ENCODE data around the gene RNF181. TPM values are rescaled to one million over a fixed set of nuclear protein-coding genes. Genes with fewer than 3 reads are reported as not detected.

The RNF181 gene
- polyA plus RNA-seq, 1 donor (not counting 4 experiments of a cell fraction or from before 2014, with no cell fraction given): 264 TPM

DNA sequence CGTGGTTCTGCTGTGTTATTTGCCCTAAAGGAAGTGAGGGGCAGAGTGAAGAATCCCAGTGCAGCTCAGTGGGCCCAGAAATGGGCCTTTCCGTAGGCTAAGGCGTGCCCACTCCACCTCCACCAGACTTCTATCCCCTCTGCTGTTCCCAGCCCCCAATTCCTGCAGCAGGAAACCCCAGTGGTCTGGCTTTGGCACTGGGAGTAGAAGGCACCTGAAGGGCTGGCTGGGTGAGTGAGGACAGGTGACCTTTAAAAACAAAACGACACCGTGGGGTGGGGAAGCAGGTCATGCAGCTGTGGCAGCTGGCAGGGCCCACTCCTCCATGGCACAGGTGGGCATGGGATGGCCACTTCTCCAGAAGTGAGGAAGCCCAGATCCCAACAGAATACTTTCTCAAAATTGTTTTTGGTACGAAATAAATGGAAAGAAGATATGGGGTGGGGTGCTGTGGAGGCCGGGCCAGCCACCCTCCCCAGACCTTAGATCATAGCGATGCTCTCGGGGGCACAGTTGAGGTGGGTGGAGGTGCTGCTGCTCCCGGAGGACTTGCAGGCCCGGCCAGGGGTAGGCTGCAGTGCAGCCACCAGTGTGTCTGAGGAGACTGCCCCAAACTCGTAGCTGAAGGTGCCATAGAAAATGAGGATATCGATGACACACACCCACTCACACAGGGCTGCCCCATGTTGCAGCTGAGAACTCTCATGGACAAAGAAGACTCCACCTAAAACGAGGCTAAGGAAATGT, 3.2 kb downstream of the RNF181 start:
- no peak overlapping the region for H3K27ac ChIP-seq (ENCODE audit: control insufficient read depth, insufficient read depth, low read length)
- H3K9me1 ChIP-seq (ENCODE audit: control insufficient read depth, extremely low read depth, insufficient read depth, low read length): peaks cover under 1% of the 10 kb centered on the region
- no peak overlapping the region for H2AFZ ChIP-seq (ENCODE audit: control insufficient read depth, low read length)
- TF ChIP-seq, protein P1, sequence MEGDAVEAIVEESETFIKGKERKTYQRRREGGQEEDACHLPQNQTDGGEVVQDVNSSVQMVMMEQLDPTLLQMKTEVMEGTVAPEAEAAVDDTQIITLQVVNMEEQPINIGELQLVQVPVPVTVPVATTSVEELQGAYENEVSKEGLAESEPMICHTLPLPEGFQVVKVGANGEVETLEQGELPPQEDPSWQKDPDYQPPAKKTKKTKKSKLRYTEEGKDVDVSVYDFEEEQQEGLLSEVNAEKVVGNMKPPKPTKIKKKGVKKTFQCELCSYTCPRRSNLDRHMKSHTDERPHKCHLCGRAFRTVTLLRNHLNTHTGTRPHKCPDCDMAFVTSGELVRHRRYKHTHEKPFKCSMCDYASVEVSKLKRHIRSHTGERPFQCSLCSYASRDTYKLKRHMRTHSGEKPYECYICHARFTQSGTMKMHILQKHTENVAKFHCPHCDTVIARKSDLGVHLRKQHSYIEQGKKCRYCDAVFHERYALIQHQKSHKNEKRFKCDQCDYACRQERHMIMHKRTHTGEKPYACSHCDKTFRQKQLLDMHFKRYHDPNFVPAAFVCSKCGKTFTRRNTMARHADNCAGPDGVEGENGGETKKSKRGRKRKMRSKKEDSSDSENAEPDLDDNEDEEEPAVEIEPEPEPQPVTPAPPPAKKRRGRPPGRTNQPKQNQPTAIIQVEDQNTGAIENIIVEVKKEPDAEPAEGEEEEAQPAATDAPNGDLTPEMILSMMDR (optimal IDR thresholded peaks at IDR 0.05 in 1 of 3, IDR thresholded peaks at IDR 0.05 in 1 of 3, conservative IDR thresholded peaks at IDR 0.05 in 1 of 3; ENCODE audit: extremely low read depth in 1 of 3, insufficient read depth in 2 of 3, low read length in 3 of 3): no peak
- TF ChIP-seq EZH2 (IDR thresholded peaks at IDR 0.05; ENCODE audit: low read length): no peak
- no peaks in the 10 kb centered on the region for H4K20me1 ChIP-seq (ENCODE audit: control insufficient read depth, extremely low read depth, insufficient read depth, low read length)
- no peak overlapping the region for H3K9ac ChIP-seq (ENCODE audit: control insufficient read depth, extremely low read depth, insufficient read depth, low read length)
- no peak overlapping the region for H3K4me2 ChIP-seq (ENCODE audit: control insufficient read depth, extremely low read depth, insufficient read depth, low read depth, low read length)
- DNase-seq (ENCODE audit: low read depth, low spot score) (no peak), FAIRE-seq (no peak)
- H3K36me3 ChIP-seq (ENCODE audit: control insufficient read depth in 2 of 2, extremely low read depth in 1 of 2, insufficient read depth in 2 of 2, low read length in 2 of 2): peaks cover 7 to 26% of the 10 kb centered on the region in 2 experiments
- H3K27me3 ChIP-seq (ENCODE audit: control insufficient read depth, extremely low read depth, insufficient read depth, low read length): no peaks in the 10 kb centered on the region
- dilution Hi-C loops (cut with MboI; ENCODE audit: extremely low pct_ligation_motif_present, low sequenced_read_pairs): no loop called here
- no peaks in the 10 kb centered on the region for H3K9me3 ChIP-seq (ENCODE audit: control insufficient read depth, low read depth, low read length)
- no peak overlapping the region for H3K4me3 ChIP-seq (ENCODE audit: control insufficient read depth in 2 of 3, extremely low read depth in 1 of 3, insufficient read depth in 2 of 3, low read depth in 1 of 3, low read length in 3 of 3)
- peaks cover 19% of the 10 kb centered on the region for H3K79me2 ChIP-seq (ENCODE audit: control insufficient read depth, insufficient read depth, low read length)
- H3K4me1 ChIP-seq (ENCODE audit: control insufficient read depth, extremely low read depth, insufficient read depth, low read length): peaks cover 17% of the 10 kb centered on the region

GRCh38 chr2:85599468-85600234, 4.1 kb downstream of the RNF181 start:
- H3K27me3 ChIP-seq (ENCODE audit: control insufficient read depth, extremely low read depth, insufficient read depth, low read length): no peaks in the 10 kb centered on the region
- DNase-seq (ENCODE audit: low read depth, low spot score) (no peak), FAIRE-seq (no peak)
- no peak overlapping the region for H2AFZ ChIP-seq (ENCODE audit: control insufficient read depth, low read length)
- no peak overlapping the region for H3K27ac ChIP-seq (ENCODE audit: control insufficient read depth, insufficient read depth, low read length)
- H3K4me1 ChIP-seq (ENCODE audit: control insufficient read depth, extremely low read depth, insufficient read depth, low read length): peaks cover 21% of the 10 kb centered on the region
- H3K9me1 ChIP-seq (ENCODE audit: control insufficient read depth, extremely low read depth, insufficient read depth, low read length): peaks cover 2% of the 10 kb centered on the region
- H3K79me2 ChIP-seq (ENCODE audit: control insufficient read depth, insufficient read depth, low read length): peaks cover 21% of the 10 kb centered on the region
- no peak overlapping the region for H3K4me3 ChIP-seq (ENCODE audit: control insufficient read depth in 2 of 3, extremely low read depth in 1 of 3, insufficient read depth in 2 of 3, low read depth in 1 of 3, low read length in 3 of 3)
- dilution Hi-C loops (cut with MboI; ENCODE audit: extremely low pct_ligation_motif_present, low sequenced_read_pairs): no loop called here
- H3K4me2 ChIP-seq (ENCODE audit: control insufficient read depth, extremely low read depth, insufficient read depth, low read depth, low read length): no peak overlapping the region
- H4K20me1 ChIP-seq (ENCODE audit: control insufficient read depth, extremely low read depth, insufficient read depth, low read length): no peaks in the 10 kb centered on the region
- no peaks in the 10 kb centered on the region for H3K9me3 ChIP-seq (ENCODE audit: control insufficient read depth, low read depth, low read length)
- H3K36me3 ChIP-seq (ENCODE audit: control insufficient read depth in 2 of 2, extremely low read depth in 1 of 2, insufficient read depth in 2 of 2, low read length in 2 of 2): peaks cover 7 to 26% of the 10 kb centered on the region in 2 experiments
- TF ChIP-seq, protein P1 (optimal IDR thresholded peaks at IDR 0.05 in 1 of 3, IDR thresholded peaks at IDR 0.05 in 1 of 3, conservative IDR thresholded peaks at IDR 0.05 in 1 of 3; ENCODE audit: extremely low read depth in 1 of 3, insufficient read depth in 2 of 3, low read length in 3 of 3): no peak
- no peak for TF ChIP-seq EZH2 (IDR thresholded peaks at IDR 0.05; ENCODE audit: low read length)
- no peak overlapping the region for H3K9ac ChIP-seq (ENCODE audit: control insufficient read depth, extremely low read depth, insufficient read depth, low read length)
